Esophagus muscularis mucosa (tissue), 4 donors: ENCODE measurements around the gene DHPS.

Experiments used
- EP300 ChIP-seq: sonication (generic); formaldehyde crosslinking; IDR thresholded peaks from one replicate; pipeline ENCODE4 v1.6.1; 2017; ENCODE audit warnings: antibody characterized with exemption
- POLR2A ChIP-seq: fragments of 450-650 bp; IDR thresholded peaks from one replicate; pipeline ENCODE4 v1.6.1; 2017; ENCODE audit warnings: antibody characterized with exemption, moderate library complexity, mild to moderate bottlenecking, low read depth
- POLR2AphosphoS5 ChIP-seq, 2 donors: sonication (generic); formaldehyde crosslinking; IDR thresholded peaks; one replicate each; pipeline ENCODE4 v1.6.1; 2017; ENCODE audit warnings: antibody characterized with exemption in 2 of 2
- TF ChIP-seq, protein P1 (sequence below), 3 experiments: fragments of 200-600 bp in 2 of 3; fragments of 450-650 bp in 1 of 3; sonication (generic) in 2 of 3; IDR thresholded peaks; one replicate each; pipeline ENCODE4 v1.5.1; 2017 to 2019; ENCODE audit warnings: antibody characterized with exemption in 3 of 3, mild to moderate bottlenecking in 2 of 3, moderate library complexity in 1 of 3

DNA sequence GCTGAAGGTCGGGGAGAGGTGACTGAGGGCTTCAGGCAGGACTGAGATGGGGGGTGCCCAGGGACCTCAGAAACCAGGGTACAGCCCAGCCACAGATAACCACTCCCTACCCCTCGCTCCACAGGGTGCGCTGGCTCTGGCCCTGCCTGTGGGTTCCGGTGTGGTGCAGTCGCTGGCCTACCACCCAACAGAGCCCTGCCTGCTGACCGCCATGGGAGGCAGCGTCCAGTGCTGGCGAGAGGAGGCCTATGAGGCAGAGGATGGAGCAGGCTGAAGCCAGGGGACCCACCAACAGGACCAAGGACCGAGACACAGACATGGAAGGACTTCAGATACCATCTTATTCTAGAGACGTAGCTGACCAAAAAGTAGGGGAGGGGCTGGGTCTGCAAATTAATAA, 6.3 kb downstream of the DHPS start:
- TF ChIP-seq POLR2AphosphoS5 (IDR thresholded peaks at IDR 0.05) (no peak), POLR2A (no peak), EP300 (no peak)
- TF ChIP-seq, protein P1, sequence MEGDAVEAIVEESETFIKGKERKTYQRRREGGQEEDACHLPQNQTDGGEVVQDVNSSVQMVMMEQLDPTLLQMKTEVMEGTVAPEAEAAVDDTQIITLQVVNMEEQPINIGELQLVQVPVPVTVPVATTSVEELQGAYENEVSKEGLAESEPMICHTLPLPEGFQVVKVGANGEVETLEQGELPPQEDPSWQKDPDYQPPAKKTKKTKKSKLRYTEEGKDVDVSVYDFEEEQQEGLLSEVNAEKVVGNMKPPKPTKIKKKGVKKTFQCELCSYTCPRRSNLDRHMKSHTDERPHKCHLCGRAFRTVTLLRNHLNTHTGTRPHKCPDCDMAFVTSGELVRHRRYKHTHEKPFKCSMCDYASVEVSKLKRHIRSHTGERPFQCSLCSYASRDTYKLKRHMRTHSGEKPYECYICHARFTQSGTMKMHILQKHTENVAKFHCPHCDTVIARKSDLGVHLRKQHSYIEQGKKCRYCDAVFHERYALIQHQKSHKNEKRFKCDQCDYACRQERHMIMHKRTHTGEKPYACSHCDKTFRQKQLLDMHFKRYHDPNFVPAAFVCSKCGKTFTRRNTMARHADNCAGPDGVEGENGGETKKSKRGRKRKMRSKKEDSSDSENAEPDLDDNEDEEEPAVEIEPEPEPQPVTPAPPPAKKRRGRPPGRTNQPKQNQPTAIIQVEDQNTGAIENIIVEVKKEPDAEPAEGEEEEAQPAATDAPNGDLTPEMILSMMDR (IDR thresholded peaks at IDR 0.05): no peak
